H1 (cell line): ENCODE data around the gene RFT1. TPM values are rescaled to one million over a fixed set of nuclear protein-coding genes. Genes with fewer than 3 reads are reported as not detected.

ENCODE experiments used
- CTCF ChIA-PET: fragments of 300-600 bp; sonication (Branson Sonifier 250); formaldehyde crosslinking; loops from one replicate; lab custom pipeline; 2021; ENCODE audit not compliant: partially characterized antibody; lab: Charles Lee
- POLR2A ChIA-PET: fragments of 300-600 bp; sonication (Branson Sonifier 250); formaldehyde crosslinking; loops from one replicate; lab custom pipeline; 2021; ENCODE audit warnings: inconsistent platforms; ENCODE audit not compliant: partially characterized antibody; lab: Charles Lee
- DNase-seq, 2 experiments: peaks; one replicate each; pipeline versions ENCODE4 v3.0.0 to v3.0.0-alpha.2; 2010 to 2022; ENCODE audit warnings: low spot score in 2 of 2, low read depth in 1 of 2, mixed read lengths in 1 of 2
- FAIRE-seq: peaks from 2 replicates; lab custom pipeline; 2011; peaks lifted over from hg19 to GRCh38; lab: Jason Lieb, UNC
- H2AFZ ChIP-seq: 2 replicates; pipeline ENCODE4 v1.8.1; 2012; ENCODE audit warnings: low read length, inconsistent platforms
- H2AK5ac ChIP-seq: 2 replicates; pipeline ENCODE4 v1.6.1; 2013; ENCODE audit warnings: low read depth, low read length
- H2BK120ac ChIP-seq: replicated peaks from 2 replicates; pipeline ENCODE3; 2013; ENCODE audit warnings: low read depth, low read length, inconsistent platforms
- H2BK12ac ChIP-seq: 2 replicates; pipeline ENCODE4 v1.6.1; 2013; ENCODE audit warnings: low read depth, low read length
- H2BK15ac ChIP-seq: 2 replicates; pipeline ENCODE4 v1.6.1; 2013; ENCODE audit warnings: low read length
- H2BK20ac ChIP-seq: 2 replicates; pipeline ENCODE4 v1.6.1; 2013; ENCODE audit warnings: low read length
- H2BK5ac ChIP-seq: 2 replicates; pipeline ENCODE4 v1.6.1; 2013; ENCODE audit warnings: low read depth, low read length
- H3K14ac ChIP-seq: 2 replicates; pipeline ENCODE4 v1.6.1; 2013; ENCODE audit warnings: inconsistent platforms; ENCODE audit not compliant: insufficient read length
- H3K18ac ChIP-seq: 2 replicates; pipeline ENCODE4 v1.6.1; 2013; ENCODE audit warnings: low read length; ENCODE audit errors: extremely low read depth
- H3K23ac ChIP-seq: 2 replicates; pipeline ENCODE4 v1.6.1; 2013; ENCODE audit warnings: inconsistent platforms; ENCODE audit not compliant: insufficient read length
- H3K23me2 ChIP-seq: 2 replicates; pipeline ENCODE4 v1.6.1; 2013; ENCODE audit warnings: low read depth, low read length
- H3K27ac ChIP-seq: 2 replicates; pipeline ENCODE4 v1.6.1; 2011; ENCODE audit warnings: low read depth, low read length, inconsistent platforms
- H3K27me3 ChIP-seq, 4 experiments: replicated peaks in 1 of 4; 1 replicate in 1 of 4; 2 replicates in 3 of 4; pipeline versions ENCODE4 v1.6.1 to v1.8.1; 2011 to 2013; ENCODE audit warnings: low read length in 3 of 4, mild to moderate bottlenecking in 3 of 4, inconsistent platforms in 2 of 4, mixed read lengths in 2 of 4, moderate library complexity in 1 of 4; ENCODE audit not compliant: control insufficient read depth in 3 of 4, insufficient read depth in 3 of 4; ENCODE audit errors: extremely low read depth in 1 of 4
- H3K36me3 ChIP-seq, 4 experiments: 2 replicates each; pipeline versions ENCODE4 v1.6.1 to v1.8.1; 2011 to 2013; ENCODE audit warnings: mild to moderate bottlenecking in 4 of 4, low read length in 3 of 4, moderate library complexity in 2 of 4, control low read depth in 1 of 4, inconsistent platforms in 1 of 4; ENCODE audit not compliant: insufficient read depth in 4 of 4, control insufficient read depth in 2 of 4
- H3K4ac ChIP-seq: replicated peaks from 2 replicates; pipeline ENCODE3; 2013; ENCODE audit warnings: low read length, low read depth, mixed read lengths, inconsistent platforms; ENCODE audit not compliant: insufficient read length
- H3K4me1 ChIP-seq, 4 experiments: replicated peaks in 1 of 4; 1 replicate in 1 of 4; 2 replicates in 3 of 4; pipeline versions ENCODE4 v1.6.1 to v1.8.1; 2011 to 2013; ENCODE audit warnings: low read length in 3 of 4, inconsistent platforms in 2 of 4, mixed read lengths in 1 of 4; ENCODE audit not compliant: insufficient read depth in 4 of 4, control insufficient read depth in 3 of 4
- H3K4me2 ChIP-seq, 2 experiments: 2 replicates each; pipeline versions ENCODE4 v1.6.1 to v1.8.1; 2011 to 2013; ENCODE audit warnings: low read depth in 2 of 2, low read length in 2 of 2, control low read depth in 1 of 2, inconsistent platforms in 1 of 2, mild to moderate bottlenecking in 1 of 2; ENCODE audit not compliant: insufficient read depth in 1 of 2
- H3K4me3 ChIP-seq, 4 experiments: fragments of 200-600, 300-600 bp in 1 of 4; sonication (generic), shearing (Covaris generic), sonication (Bioruptor Twin) in 1 of 4; 2 replicates each; pipeline versions ENCODE4 v1.5.1 to v1.8.1; 2011 to 2016; ENCODE audit warnings: low read length in 4 of 4, low read depth in 3 of 4, control low read depth in 2 of 4, inconsistent platforms in 2 of 4, mild to moderate bottlenecking in 2 of 4, mixed read lengths in 1 of 4, moderate library complexity in 1 of 4; ENCODE audit not compliant: insufficient read depth in 2 of 4; ENCODE audit errors: extremely low read depth in 1 of 4
- H3K56ac ChIP-seq: replicated peaks from 2 replicates; pipeline ENCODE3; 2013; ENCODE audit warnings: low read depth, mild to moderate bottlenecking, mixed read lengths, low read length, inconsistent platforms; ENCODE audit not compliant: insufficient read length
- H3K79me1 ChIP-seq: 2 replicates; pipeline ENCODE4 v1.6.1; 2013; ENCODE audit warnings: low read depth, low read length, control low read depth
- H3K79me2 ChIP-seq, 2 experiments: 2 replicates each; pipeline versions ENCODE4 v1.6.1 to v1.8.1; 2012 to 2013; ENCODE audit warnings: low read length in 2 of 2, mild to moderate bottlenecking in 2 of 2, inconsistent platforms in 1 of 2; ENCODE audit not compliant: insufficient read depth in 2 of 2, control insufficient read depth in 1 of 2
- H3K9ac ChIP-seq, 4 experiments: replicated peaks in 1 of 4; 1 replicate in 1 of 4; 2 replicates in 3 of 4; pipeline versions ENCODE4 v1.6.1 to v1.8.1; 2011 to 2013; ENCODE audit warnings: low read depth in 3 of 4, low read length in 3 of 4, control low read depth in 2 of 4, mild to moderate bottlenecking in 2 of 4, moderate library complexity in 2 of 4, inconsistent platforms in 1 of 4; ENCODE audit errors: extremely low read depth in 1 of 4
- H3K9me3 ChIP-seq, 2 experiments: 2 replicates each; pipeline versions ENCODE4 v1.6.1 to v1.8.1; 2012 to 2013; ENCODE audit warnings: mild to moderate bottlenecking in 2 of 2, moderate library complexity in 2 of 2, control low read depth in 1 of 2, inconsistent platforms in 1 of 2, low read depth in 1 of 2, low read length in 1 of 2, mixed read lengths in 1 of 2; ENCODE audit not compliant: insufficient read depth in 2 of 2
- H4K20me1 ChIP-seq, 2 experiments: replicated peaks in 1 of 2; 2 replicates each; pipeline versions ENCODE3 to v1.8.1; 2011 to 2013; ENCODE audit warnings: inconsistent platforms in 2 of 2, low read length in 2 of 2, mild to moderate bottlenecking in 1 of 2; ENCODE audit not compliant: insufficient read depth in 2 of 2, control insufficient read depth in 1 of 2
- H4K5ac ChIP-seq: 2 replicates; pipeline ENCODE4 v1.6.1; 2013; ENCODE audit warnings: low read length, low read depth, mixed read lengths, inconsistent platforms; ENCODE audit not compliant: insufficient read length
- H4K8ac ChIP-seq: 2 replicates; pipeline ENCODE4 v1.8.0; 2013; ENCODE audit warnings: mild to moderate bottlenecking, moderate library complexity, low read length, inconsistent platforms; ENCODE audit not compliant: insufficient read depth; ENCODE audit errors: extremely low read depth
- H4K91ac ChIP-seq: replicated peaks from 2 replicates; pipeline ENCODE3; 2013; ENCODE audit warnings: low read length, mixed read lengths, inconsistent platforms; ENCODE audit not compliant: insufficient read length
- CREB1 ChIP-seq: IDR thresholded peaks from 2 replicates; pipeline ENCODE4 v1.6.1; 2012; ENCODE audit warnings: inconsistent platforms
- CTCF ChIP-seq, 3 experiments: IDR thresholded peaks; 1 replicate in 2 of 3; 2 replicates in 1 of 3; pipeline versions ENCODE4 v1.5.1 to v1.6.1; 2011; ENCODE audit warnings: low read length in 3 of 3, mild to moderate bottlenecking in 3 of 3, inconsistent platforms in 2 of 3, low read depth in 1 of 3, moderate library complexity in 1 of 3; ENCODE audit not compliant: insufficient read depth in 1 of 3; ENCODE audit errors: control extremely low read depth in 1 of 3
- HDAC2 ChIP-seq, 2 experiments: fragments of 300-600 bp in 1 of 2; sonication (generic) in 1 of 2; IDR thresholded peaks; 2 replicates each; pipeline ENCODE4 v1.6.1; 2011 to 2012; ENCODE audit warnings: low read depth in 2 of 2, low read length in 2 of 2, mild to moderate bottlenecking in 2 of 2, moderate library complexity in 2 of 2, borderline replicate concordance in 1 of 2, inconsistent platforms in 1 of 2
- KDM1A ChIP-seq: fragments of 200-600, 300-600 bp; sonication (generic); IDR thresholded peaks from 2 replicates; pipeline ENCODE4 v1.7.1; 2016; ENCODE audit warnings: mild to moderate bottlenecking, low read length, borderline replicate concordance
- RAD21 ChIP-seq, 2 experiments: IDR thresholded peaks in 1 of 2; conservative IDR thresholded peaks in 1 of 2; 2 replicates each; pipeline ENCODE4 v1.6.1; 2011; ENCODE audit warnings: low read depth in 2 of 2, low read length in 2 of 2, improper control_type of control experiment in 1 of 2, inconsistent platforms in 1 of 2, mild to moderate bottlenecking in 1 of 2, moderate library complexity in 1 of 2
- YY1 ChIP-seq: IDR thresholded peaks from 2 replicates; pipeline ENCODE4 v1.6.1; 2011; ENCODE audit warnings: low read depth, mild to moderate bottlenecking, low read length
- WGBS, 2 experiments: shearing (Covaris generic) in 1 of 2; methylation state at CpG; one replicate each; pipeline versions ENCODE4 v1.1.6 to v1.1.7; 2013 to 2015; ENCODE audit warnings: low lambda C conversion rate in 2 of 2, mixed read lengths in 2 of 2, inconsistent platforms in 1 of 2, low coverage in 1 of 2, missing lambda C conversion rate in 1 of 2; ENCODE audit not compliant: insufficient replicate concordance in 2 of 2, insufficient coverage in 1 of 2, insufficient read length in 1 of 2; ENCODE audit errors: extremely low coverage in 1 of 2, missing lambda C conversion rate in 1 of 2; 5-methylcytosine and 5-hydroxymethylcytosine counted together
- polyA plus RNA-seq, 7 experiments: library from polyadenylated mRNA; depleted of rRNA in 3 of 7; stranded (reverse) in 5 of 7; unstranded in 2 of 7; fragments of >200 nt in 5 of 7; fragments of 200-250 nt in 2 of 7; gene quantifications; 1 replicate in 5 of 7; 2 replicates in 1 of 7; 4 replicates in 1 of 7; pipeline versions ENCODE4 v1.2.1 to v1.2.3, GENCODE V29; 2011 to 2013; ENCODE audit warnings: missing spikeins in 2 of 7, mixed read lengths in 2 of 7
- total RNA-seq: library from RNA; stranded (reverse); fragmentation: NEBNext Ultra II Directional; extraction: Animal tissue kit (Norgen Biotek cat#: 25700); gene quantifications from 2 replicates; pipeline ENCODE4 v1.2.1, GENCODE V29; 2021
- TF ChIP-seq, protein P1 (sequence below): IDR thresholded peaks from 2 replicates; pipeline ENCODE4 v1.6.1; 2012; ENCODE audit warnings: low read length, inconsistent platforms

The RFT1 gene
- total and polyA plus RNA-seq, 2 of the 8 experiments (the other 6 are each of a cell fraction or from before 2014, with no cell fraction given) = 27.7 to 42.4 TPM

DNA sequence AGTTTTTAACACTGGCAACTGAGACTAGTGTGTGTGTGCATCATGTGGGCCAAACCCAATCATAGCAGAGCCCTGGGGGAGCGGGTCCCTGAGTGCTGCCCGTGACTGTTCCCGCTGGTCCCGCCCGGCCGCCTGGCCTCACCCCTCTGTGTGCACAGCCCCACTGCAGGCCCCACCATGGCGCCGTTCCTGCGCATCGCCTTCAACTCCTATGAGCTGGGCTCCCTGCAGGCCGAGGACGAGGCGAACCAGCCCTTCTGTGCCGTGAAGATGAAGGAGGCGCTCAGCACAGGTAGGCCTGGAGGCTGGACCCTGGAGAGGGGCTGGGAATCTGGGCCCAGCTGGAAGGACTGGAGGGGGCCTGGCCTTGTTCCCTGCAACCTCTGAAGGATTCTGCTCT, 48.0 kb upstream of the RFT1 start:
- no peak overlapping the region for H3K4me3 ChIP-seq
- H3K4me1 ChIP-seq = peaks cover 0 to 3% (median 1%) of the 10 kb centered on the region in 4 experiments; a peak in 1 of 7 replicates
- 0 out of 2 replicates have a peak, but pooled peaks cover 8% of the 10 kb centered on the region for H3K79me1 ChIP-seq
- H3K27ac ChIP-seq = no peak overlapping the region
- no peak overlapping the region for H3K9ac ChIP-seq
- no peak overlapping the region for H4K5ac ChIP-seq
- H3K4me2 ChIP-seq = no peak overlapping the region
- no peak overlapping the region for H2BK5ac ChIP-seq
- no peak overlapping the region for H3K23ac ChIP-seq
- H3K23me2 ChIP-seq = no peaks in the 10 kb centered on the region
- TF ChIP-seq YY1 (no peak), RAD21 (IDR thresholded peaks at IDR 0.05 in 1 of 2, conservative IDR thresholded peaks at IDR 0.05 in 1 of 2; ENCODE audit: low read depth in 2 of 2, low read length in 2 of 2) (no peak), HDAC2 (IDR thresholded peaks at IDR 0.05; ENCODE audit: borderline replicate concordance in 1 of 2, low read depth in 2 of 2, low read length in 2 of 2) (no peak), CTCF (IDR thresholded peaks at IDR 0.05; ENCODE audit: control extremely low read depth in 1 of 3, insufficient read depth in 1 of 3, low read depth in 1 of 3, low read length in 3 of 3) (no peak), KDM1A (no peak), CREB1 (no peak)
- TF ChIP-seq, protein P1, sequence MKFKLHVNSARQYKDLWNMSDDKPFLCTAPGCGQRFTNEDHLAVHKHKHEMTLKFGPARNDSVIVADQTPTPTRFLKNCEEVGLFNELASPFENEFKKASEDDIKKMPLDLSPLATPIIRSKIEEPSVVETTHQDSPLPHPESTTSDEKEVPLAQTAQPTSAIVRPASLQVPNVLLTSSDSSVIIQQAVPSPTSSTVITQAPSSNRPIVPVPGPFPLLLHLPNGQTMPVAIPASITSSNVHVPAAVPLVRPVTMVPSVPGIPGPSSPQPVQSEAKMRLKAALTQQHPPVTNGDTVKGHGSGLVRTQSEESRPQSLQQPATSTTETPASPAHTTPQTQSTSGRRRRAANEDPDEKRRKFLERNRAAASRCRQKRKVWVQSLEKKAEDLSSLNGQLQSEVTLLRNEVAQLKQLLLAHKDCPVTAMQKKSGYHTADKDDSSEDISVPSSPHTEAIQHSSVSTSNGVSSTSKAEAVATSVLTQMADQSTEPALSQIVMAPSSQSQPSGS = no peak
- H3K4ac ChIP-seq = no peak overlapping the region
- CTCF ChIA-PET = interaction anchor here (1.2 to 3.4 kb wide), 3 partner anchors 14 to 44 kb away, joined by 4 to 14 read pairs (median 7); no protein-coding TSS in a partner anchor
- no peak overlapping the region for H2AFZ ChIP-seq
- no peak overlapping the region for H4K91ac ChIP-seq
- H2BK20ac ChIP-seq = no peak overlapping the region
- POLR2A ChIA-PET = interaction anchor here (1.4 kb wide), 1 partner anchor 9 kb away, joined by 5 read pairs; no protein-coding TSS in a partner anchor
- no peak overlapping the region for H3K14ac ChIP-seq
- DNase-seq = no peak
- no peaks in the 10 kb centered on the region for H3K79me2 ChIP-seq
- H2AK5ac ChIP-seq = no peak overlapping the region
- H3K27me3 ChIP-seq = no peaks in the 10 kb centered on the region
- no peak overlapping the region for H2BK12ac ChIP-seq
- no peak overlapping the region for H3K56ac ChIP-seq
- FAIRE-seq = no peak
- 92% methylated on average over 11 of the region's 15 CpGs; no CpG with 5 or more reads in 1 of the 2 experiments for WGBS, 2 experiments
- no peak overlapping the region; the same call in 1 of the 2 replicates for H4K8ac ChIP-seq
- H2BK15ac ChIP-seq = no peak overlapping the region
- H2BK120ac ChIP-seq = no peak overlapping the region
- no peak overlapping the region for H3K18ac ChIP-seq
- no peaks in the 10 kb centered on the region for H3K9me3 ChIP-seq
- H4K20me1 ChIP-seq = peaks cover 0 to 8% of the 10 kb centered on the region in 2 experiments
- peaks cover 0 to 5% (median 2%) of the 10 kb centered on the region in 4 experiments; a peak in 3 of 8 replicates for H3K36me3 ChIP-seq
